HepG2 (cell line): ENCODE measurements around the gene UBE2QL1. TPM values are rescaled to one million over a fixed set of nuclear protein-coding genes. Genes with fewer than 3 reads are reported as not detected.

Source experiments
- CBX5 ChIP-seq: sonication (generic); formaldehyde crosslinking; IDR thresholded peaks from 2 replicates; pipeline ENCODE4 v1.4.0; 2020; ENCODE audit warnings: missing genetic modification reagents, borderline replicate concordance
- FOXK2 ChIP-seq: fragments of 450-650 bp; IDR thresholded peaks from 2 replicates; pipeline ENCODE4 v1.6.1; 2016
- HNRNPLL ChIP-seq: fragments of 200-400 bp; formaldehyde crosslinking; IDR thresholded peaks from 2 replicates; pipeline ENCODE4 v1.6.1; 2017; ENCODE audit warnings: mild to moderate bottlenecking, low read depth, low read length; ENCODE audit not compliant: poor library complexity, severe bottlenecking
- KLF16 ChIP-seq, 2 experiments: sonication (generic) in 1 of 2; formaldehyde crosslinking in 1 of 2; IDR thresholded peaks; 2 replicates each; pipeline versions ENCODE4 v1.6.1 to v1.8.0; 2016 to 2023; ENCODE audit warnings: missing genetic modification reagents in 2 of 2, missing compliant biosample characterization in 1 of 2
- SMAD1 ChIP-seq: sonication (generic); formaldehyde crosslinking; IDR thresholded peaks from 2 replicates; pipeline ENCODE4 v1.4.0; 2020; ENCODE audit warnings: missing genetic modification reagents, low read depth, mild to moderate bottlenecking, borderline replicate concordance
- ZNF333 ChIP-seq: sonication (generic); formaldehyde crosslinking; IDR thresholded peaks from 2 replicates; pipeline ENCODE4 v1.4.0; 2020; ENCODE audit warnings: mild to moderate bottlenecking, missing genetic modification reagents, borderline replicate concordance
- ZNF775 ChIP-seq: sonication (generic); formaldehyde crosslinking; IDR thresholded peaks from 2 replicates; pipeline ENCODE4 v1.4.0; 2020; ENCODE audit warnings: missing genetic modification reagents, mild to moderate bottlenecking, moderate library complexity, borderline replicate concordance
- polyA plus RNA-seq, 8 experiments: library from polyadenylated mRNA; depleted of rRNA in 3 of 8; stranded (reverse) in 7 of 8; unstranded in 1 of 8; fragments of >200 nt; fragmentation: Illumina TruSeq in 4 of 8; extraction: Trizol in 4 of 8; gene quantifications; 2 replicates each; pipeline versions ENCODE4 v1.2.1 to v1.2.3, GENCODE V29; 2011 to 2016; ENCODE audit warnings: low read depth in 4 of 8, missing spikeins in 1 of 8, mixed read lengths in 1 of 8; ENCODE audit not compliant: insufficient read depth in 1 of 8
- total RNA-seq, 5 experiments: library from RNA; depleted of rRNA; stranded (reverse); fragments of >200 nt; fragmentation: Illumina TruSeq; extraction: Trizol; gene quantifications; 2 replicates each; pipeline ENCODE4 v1.2.3, GENCODE V29; 2016; ENCODE audit warnings: low read depth in 1 of 5
- TF ChIP-seq, protein P1 (sequence below): IDR thresholded peaks from 2 replicates; pipeline ENCODE4 v1.6.1; 2016; ENCODE audit warnings: low read depth, missing genetic modification reagents, missing compliant biosample characterization
- TF ChIP-seq, protein P2 (sequence below): sonication (generic); formaldehyde crosslinking; IDR thresholded peaks from 2 replicates; pipeline ENCODE4 v1.8.0; 2022; ENCODE audit warnings: mild to moderate bottlenecking, missing genetic modification reagents, moderate library complexity
- TF ChIP-seq, protein P3 (sequence below): IDR thresholded peaks from 2 replicates; pipeline ENCODE4 v1.6.1; 2012; ENCODE audit warnings: inconsistent platforms

Gene UBE2QL1
- total and polyA plus RNA-seq, 2 of the 13 experiments (the other 11 are each of a cell fraction or from before 2014, with no cell fraction given) = not detected

DNA sequence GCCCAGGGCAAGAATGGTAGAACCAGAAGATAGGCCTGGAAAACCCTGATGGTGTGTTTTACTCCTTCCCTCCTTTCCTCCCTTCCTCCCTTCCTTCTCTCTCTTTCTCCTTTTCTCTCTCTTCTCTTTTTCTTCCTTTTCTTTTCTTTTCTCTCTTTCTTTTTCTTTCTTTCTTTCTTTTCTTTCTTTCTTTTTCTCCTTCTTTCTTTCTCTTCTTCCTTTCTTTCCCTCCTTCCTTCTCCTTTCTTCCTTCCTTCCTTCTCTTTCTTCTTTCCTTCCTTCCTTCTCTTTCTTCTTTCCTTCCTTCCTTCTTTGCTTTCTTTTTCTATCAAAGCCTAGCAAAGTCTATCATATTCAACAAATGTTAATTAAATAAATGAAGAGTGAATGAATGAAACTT lies 24.0 kb upstream of the UBE2QL1 start (continued):
- TF ChIP-seq, protein P1, sequence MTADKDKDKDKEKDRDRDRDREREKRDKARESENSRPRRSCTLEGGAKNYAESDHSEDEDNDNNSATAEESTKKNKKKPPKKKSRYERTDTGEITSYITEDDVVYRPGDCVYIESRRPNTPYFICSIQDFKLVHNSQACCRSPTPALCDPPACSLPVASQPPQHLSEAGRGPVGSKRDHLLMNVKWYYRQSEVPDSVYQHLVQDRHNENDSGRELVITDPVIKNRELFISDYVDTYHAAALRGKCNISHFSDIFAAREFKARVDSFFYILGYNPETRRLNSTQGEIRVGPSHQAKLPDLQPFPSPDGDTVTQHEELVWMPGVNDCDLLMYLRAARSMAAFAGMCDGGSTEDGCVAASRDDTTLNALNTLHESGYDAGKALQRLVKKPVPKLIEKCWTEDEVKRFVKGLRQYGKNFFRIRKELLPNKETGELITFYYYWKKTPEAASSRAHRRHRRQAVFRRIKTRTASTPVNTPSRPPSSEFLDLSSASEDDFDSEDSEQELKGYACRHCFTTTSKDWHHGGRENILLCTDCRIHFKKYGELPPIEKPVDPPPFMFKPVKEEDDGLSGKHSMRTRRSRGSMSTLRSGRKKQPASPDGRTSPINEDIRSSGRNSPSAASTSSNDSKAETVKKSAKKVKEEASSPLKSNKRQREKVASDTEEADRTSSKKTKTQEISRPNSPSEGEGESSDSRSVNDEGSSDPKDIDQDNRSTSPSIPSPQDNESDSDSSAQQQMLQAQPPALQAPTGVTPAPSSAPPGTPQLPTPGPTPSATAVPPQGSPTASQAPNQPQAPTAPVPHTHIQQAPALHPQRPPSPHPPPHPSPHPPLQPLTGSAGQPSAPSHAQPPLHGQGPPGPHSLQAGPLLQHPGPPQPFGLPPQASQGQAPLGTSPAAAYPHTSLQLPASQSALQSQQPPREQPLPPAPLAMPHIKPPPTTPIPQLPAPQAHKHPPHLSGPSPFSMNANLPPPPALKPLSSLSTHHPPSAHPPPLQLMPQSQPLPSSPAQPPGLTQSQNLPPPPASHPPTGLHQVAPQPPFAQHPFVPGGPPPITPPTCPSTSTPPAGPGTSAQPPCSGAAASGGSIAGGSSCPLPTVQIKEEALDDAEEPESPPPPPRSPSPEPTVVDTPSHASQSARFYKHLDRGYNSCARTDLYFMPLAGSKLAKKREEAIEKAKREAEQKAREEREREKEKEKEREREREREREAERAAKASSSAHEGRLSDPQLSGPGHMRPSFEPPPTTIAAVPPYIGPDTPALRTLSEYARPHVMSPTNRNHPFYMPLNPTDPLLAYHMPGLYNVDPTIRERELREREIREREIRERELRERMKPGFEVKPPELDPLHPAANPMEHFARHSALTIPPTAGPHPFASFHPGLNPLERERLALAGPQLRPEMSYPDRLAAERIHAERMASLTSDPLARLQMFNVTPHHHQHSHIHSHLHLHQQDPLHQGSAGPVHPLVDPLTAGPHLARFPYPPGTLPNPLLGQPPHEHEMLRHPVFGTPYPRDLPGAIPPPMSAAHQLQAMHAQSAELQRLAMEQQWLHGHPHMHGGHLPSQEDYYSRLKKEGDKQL (CRISPR knock-in tag) = no peak
- TF ChIP-seq KLF16 (CRISPR knock-in tag; IDR thresholded peaks at IDR 0.05) (no peak), ZNF775 (CRISPR knock-in tag) (no peak), SMAD1 (CRISPR knock-in tag) (no peak), HNRNPLL (no peak), ZNF333 (no peak), CBX5 (no peak), FOXK2 (no peak)
- TF ChIP-seq, protein P2, sequence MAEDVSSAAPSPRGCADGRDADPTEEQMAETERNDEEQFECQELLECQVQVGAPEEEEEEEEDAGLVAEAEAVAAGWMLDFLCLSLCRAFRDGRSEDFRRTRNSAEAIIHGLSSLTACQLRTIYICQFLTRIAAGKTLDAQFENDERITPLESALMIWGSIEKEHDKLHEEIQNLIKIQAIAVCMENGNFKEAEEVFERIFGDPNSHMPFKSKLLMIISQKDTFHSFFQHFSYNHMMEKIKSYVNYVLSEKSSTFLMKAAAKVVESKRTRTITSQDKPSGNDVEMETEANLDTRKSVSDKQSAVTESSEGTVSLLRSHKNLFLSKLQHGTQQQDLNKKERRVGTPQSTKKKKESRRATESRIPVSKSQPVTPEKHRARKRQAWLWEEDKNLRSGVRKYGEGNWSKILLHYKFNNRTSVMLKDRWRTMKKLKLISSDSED (CRISPR knock-in tag) = no peak
- TF ChIP-seq, protein P3, sequence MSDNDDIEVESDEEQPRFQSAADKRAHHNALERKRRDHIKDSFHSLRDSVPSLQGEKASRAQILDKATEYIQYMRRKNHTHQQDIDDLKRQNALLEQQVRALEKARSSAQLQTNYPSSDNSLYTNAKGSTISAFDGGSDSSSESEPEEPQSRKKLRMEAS = no peak
